Mesothelial cell of epicardium (in vitro differentiated cells): ENCODE data around the gene POU4F1. TPM values are rescaled to one million over a fixed set of nuclear protein-coding genes. Genes with fewer than 3 reads are reported as not detected.
"Not testable (repeated sequence)": the region's sequence is repeated elsewhere in the genome, so short reads cannot be mapped to it uniquely, and the experiment has no call there.

Source experiments
- DNase-seq, 2 experiments: peaks; one replicate each; pipeline ENCODE4 v3.0.0; 2021; ENCODE audit warnings: low spot score in 2 of 2; ENCODE audit not compliant: unreplicated experiment in 2 of 2
- H3K27ac Mint-ChIP-seq: 2 replicates; pipeline ENCODE4 v1.8.0; 2021; ENCODE audit warnings: mixed read lengths
- H3K27me3 Mint-ChIP-seq: 2 replicates; pipeline ENCODE4 v1.8.0; 2021; ENCODE audit warnings: low read depth, mixed read lengths
- H3K36me3 Mint-ChIP-seq: 2 replicates; pipeline ENCODE4 v1.8.0; 2021; ENCODE audit warnings: mixed read lengths
- H3K4me1 Mint-ChIP-seq: 2 replicates; pipeline ENCODE4 v1.8.0; 2021; ENCODE audit warnings: mixed read lengths
- H3K4me3 Mint-ChIP-seq: 2 replicates; pipeline ENCODE4 v1.8.0; 2021; ENCODE audit warnings: mild to moderate bottlenecking, moderate library complexity, mixed read lengths
- H3K9me3 Mint-ChIP-seq: 2 replicates; pipeline ENCODE4 v1.8.0; 2021; ENCODE audit warnings: mixed read lengths
- CTCF ChIP-seq: fragments of 200-600 bp; sonication (generic); IDR thresholded peaks from one replicate; pipeline ENCODE4 v1.5.0; 2021; ENCODE audit warnings: antibody characterized with exemption; ENCODE audit not compliant: unreplicated experiment
- total RNA-seq: library from RNA; stranded (reverse); gene quantifications from 3 replicates; pipeline ENCODE4 v1.2.1, GENCODE V29; 2021

POU4F1 gene
- not detected in 3 replicates for total RNA-seq

GRCh38 chr13:78603240-78603957 lies at the start of gene POU4F1:
Gene POU4F1 (minus strand): TSS chr13:78603552. CDS start chr13:78603326, 226 bp downstream.
- no peaks in the 10 kb centered on the region for H3K9me3 Mint-ChIP-seq
- peak within 1 kb of the TSS; percentile 14 for H3K27ac Mint-ChIP-seq
- peak within 1 kb of the TSS; percentile 58 for H3K4me3 Mint-ChIP-seq
- H3K4me1 Mint-ChIP-seq, result peaks cover 16% of the 10 kb centered on the region
- peaks cover 95% of the 10 kb centered on the region for H3K27me3 Mint-ChIP-seq
- DNase-seq, result peak in 1 of 2 experiments; percentile 64
- no peaks in the 10 kb centered on the region for H3K36me3 Mint-ChIP-seq
- TF ChIP-seq CTCF, result no peak

GRCh38 chr13:78652651-78653050 lies 49.3 kb upstream of the POU4F1 start:
- Mint-ChIP-seq H3K27ac (no peak overlapping the region), H3K36me3 (no peaks in the 10 kb centered on the region), H3K4me3 (no peak overlapping the region), H3K27me3 (no peaks in the 10 kb centered on the region), H3K4me1 (peaks cover 5% of the 10 kb centered on the region), H3K9me3 (no peaks in the 10 kb centered on the region)
- DNase-seq, result no peak
- TF ChIP-seq CTCF, result no peak

- Mint-ChIP-seq H3K36me3 (no peaks in the 10 kb centered on the region), H3K27ac (no peak overlapping the region), H3K27me3 (no peaks in the 10 kb centered on the region), H3K4me3 (no peak overlapping the region), H3K9me3 (no peaks in the 10 kb centered on the region), H3K4me1 (peaks cover 15% of the 10 kb centered on the region)
- TF ChIP-seq CTCF, result no peak
- no peak for DNase-seq
Measured at GRCh38 chr13:78650717-78651083, 47.3 kb upstream of the POU4F1 start.

GRCh38 chr13:78649997-78650716 lies 46.8 kb upstream of the POU4F1 start:
- Mint-ChIP-seq H3K4me1 (peaks cover 15% of the 10 kb centered on the region), H3K27me3 (no peaks in the 10 kb centered on the region), H3K4me3 (no peak overlapping the region), H3K27ac (no peak overlapping the region), H3K36me3 (no peaks in the 10 kb centered on the region), H3K9me3 (no peaks in the 10 kb centered on the region)
- no peak for DNase-seq
- TF ChIP-seq CTCF, result no peak

GRCh38 chr13:78647109-78647678 lies 43.8 kb upstream of the POU4F1 start:
- Mint-ChIP-seq H3K4me3 (peak overlapping the region; percentile 11), H3K27ac (peak overlapping the region; percentile 70), H3K4me1 (peaks cover 15% of the 10 kb centered on the region)
- not testable (repeated sequence) for H3K9me3 Mint-ChIP-seq, H3K27me3 Mint-ChIP-seq, H3K36me3 Mint-ChIP-seq, DNase-seq

- Mint-ChIP-seq H3K4me1 (peaks cover 10% of the 10 kb centered on the region), H3K36me3 (peaks cover 42% of the 10 kb centered on the region)
Measured at GRCh38 chr13:78638216-78638615, 34.9 kb upstream of the POU4F1 start.

More at GRCh38 chr13:78638216-78638615, 34.9 kb upstream of the POU4F1 start:
- no peak overlapping the region for H3K4me3 Mint-ChIP-seq
- no peaks in the 10 kb centered on the region for H3K27me3 Mint-ChIP-seq
- no peak for DNase-seq
- no peaks in the 10 kb centered on the region for H3K9me3 Mint-ChIP-seq
- H3K27ac Mint-ChIP-seq, result no peak overlapping the region
- TF ChIP-seq CTCF, result no peak
